Uterus (tissue), 4 donors: Measurements from ENCODE around the gene OPRM1. TPM values are rescaled to one million over a fixed set of nuclear protein-coding genes. Genes with fewer than 3 reads are reported as not detected.
"Not testable (repeated sequence)": the region's sequence is repeated elsewhere in the genome, so short reads cannot be mapped to it uniquely, and the experiment has no call there.

Source experiments
- DNase-seq, 2 donors: peaks; one replicate each; pipeline ENCODE4 v3.0.0-alpha.2; 2019 to 2020
- H3K27ac ChIP-seq, 2 donors: fragments of 200-600 bp; sonication (generic); 1 replicate in 1 of 2; 2 replicates in 1 of 2; pipeline ENCODE4 v1.5.1; 2016 to 2018
- H3K27me3 ChIP-seq, 2 donors: fragments of 200-600 bp; sonication (generic); one replicate each; pipeline ENCODE4 v1.5.1; 2018 to 2019; ENCODE audit warnings: control low read depth in 1 of 2
- H3K36me3 ChIP-seq, 2 donors: fragments of 200-600 bp; sonication (generic); one replicate each; pipeline ENCODE4 v1.5.1; 2019; ENCODE audit warnings: control low read depth in 1 of 2
- H3K4me1 ChIP-seq, 2 donors: fragments of 200-600 bp; sonication (generic); one replicate each; pipeline ENCODE4 v1.5.1; 2018 to 2019; ENCODE audit warnings: control low read depth in 1 of 2
- H3K4me3 ChIP-seq, 2 donors: fragments of 200-600 bp; sonication (generic); 1 replicate in 1 of 2; 2 replicates in 1 of 2; pipeline ENCODE4 v1.5.1; 2018 to 2019; ENCODE audit warnings: mild to moderate bottlenecking in 1 of 2
- H3K9me3 ChIP-seq, 2 donors: fragments of 200-600 bp; sonication (generic); one replicate each; pipeline ENCODE4 v1.5.1; 2019; ENCODE audit warnings: control low read depth in 1 of 2
- CTCF ChIP-seq, 4 experiments: fragments of 200-600 bp in 2 of 4; fragments of 450-650 bp in 2 of 4; sonication (generic) in 2 of 4; IDR thresholded peaks; one replicate each; pipeline ENCODE4 v1.5.1; 2016 to 2019; ENCODE audit warnings: antibody characterized with exemption in 4 of 4, mild to moderate bottlenecking in 2 of 4, moderate library complexity in 1 of 4
- POLR2A ChIP-seq, 2 donors: fragments of 450-650 bp; IDR thresholded peaks; one replicate each; pipeline ENCODE4 v1.6.1; 2016; ENCODE audit warnings: antibody characterized with exemption in 2 of 2, mild to moderate bottlenecking in 1 of 2, moderate library complexity in 1 of 2
- intact Hi-C: fragments of 100-400 bp; cut with DNase I; formaldehyde crosslinking; loops from one replicate; pipeline ENCODE4 v1.15.1; 2023; ENCODE audit warnings: low total_unique reads
- total RNA-seq, 4 donors: library from RNA; depleted of rRNA in 3 of 4; stranded (reverse); fragments of >200 nt in 3 of 4; gene quantifications; one replicate each; pipeline versions ENCODE4 v1.1.0 to v1.2.4, GENCODE V29; 2014 to 2023
- donor health status: DM: yes; HTN: yes; CAD: no.

The OPRM1 gene
- total RNA-seq, 4 donors from 2014 or later = 0.14 TPM; not detected in 3

- TF ChIP-seq POLR2A (IDR thresholded peaks at IDR 0.05) (no peak), CTCF (IDR thresholded peaks at IDR 0.05) (no peak)
- no peak overlapping the region for H3K27ac ChIP-seq
- intact Hi-C loops = no loop called here
Observed at GRCh38 chr6:154233383-154233782, 194.3 kb downstream of the OPRM1 start.

GRCh38 chr6:154234019-154234772, 195.2 kb downstream of the OPRM1 start:
- Histone ChIP-seq H3K27me3 (no peaks in the 10 kb centered on the region), H3K9me3 (no peaks in the 10 kb centered on the region), H3K4me3 (no peak overlapping the region), H3K36me3 (no peaks in the 10 kb centered on the region), H3K4me1 (no peaks in the 10 kb centered on the region), H3K27ac (no peak overlapping the region)
- TF ChIP-seq POLR2A (IDR thresholded peaks at IDR 0.05) (no peak), CTCF (IDR thresholded peaks at IDR 0.05) (no peak)
- no peak for DNase-seq
- intact Hi-C loops = no loop called here

More at GRCh38 chr6:154233383-154233782, 194.3 kb downstream of the OPRM1 start:
- Histone ChIP-seq H3K36me3 (no peaks in the 10 kb centered on the region), H3K4me3 (no peak overlapping the region), H3K4me1 (no peaks in the 10 kb centered on the region), H3K9me3 (no peaks in the 10 kb centered on the region), H3K27me3 (no peaks in the 10 kb centered on the region)
- no peak for DNase-seq

GRCh38 chr6:154236646-154237301, 197.7 kb downstream of the OPRM1 start:
- Histone ChIP-seq H3K4me3 (no peak overlapping the region), H3K9me3 (no peaks in the 10 kb centered on the region), H3K27me3 (no peaks in the 10 kb centered on the region), H3K36me3 (no peaks in the 10 kb centered on the region), H3K4me1 (no peaks in the 10 kb centered on the region), H3K27ac (no peak overlapping the region)
- intact Hi-C loops = no loop called here
- TF ChIP-seq CTCF (IDR thresholded peaks at IDR 0.05) (no peak), POLR2A (IDR thresholded peaks at IDR 0.05) (no peak)
- no peak for DNase-seq

- Histone ChIP-seq H3K4me1 (no peaks in the 10 kb centered on the region), H3K4me3 (no peak overlapping the region), H3K9me3 (no peaks in the 10 kb centered on the region), H3K27me3 (no peaks in the 10 kb centered on the region), H3K36me3 (no peaks in the 10 kb centered on the region), H3K27ac (no peak overlapping the region)
- intact Hi-C loops = no loop called here
- no peak for DNase-seq
- no peak for TF ChIP-seq CTCF (IDR thresholded peaks at IDR 0.05)
- TF ChIP-seq POLR2A (IDR thresholded peaks at IDR 0.05) = no peak
Observed at GRCh38 chr6:154238831-154239230, 199.8 kb downstream of the OPRM1 start.

GRCh38 chr6:154239392-154239791, 200.4 kb downstream of the OPRM1 start:
- H3K27ac ChIP-seq = no peak overlapping the region
- DNase-seq = no peak
- no peaks in the 10 kb centered on the region for H3K4me1 ChIP-seq
- H3K27me3 ChIP-seq = no peaks in the 10 kb centered on the region
- intact Hi-C loops = no loop called here
- no peak for TF ChIP-seq POLR2A (IDR thresholded peaks at IDR 0.05)
- H3K4me3 ChIP-seq = no peak overlapping the region
- H3K36me3 ChIP-seq = no peaks in the 10 kb centered on the region
- H3K9me3 ChIP-seq = no peaks in the 10 kb centered on the region

- H3K4me3 ChIP-seq, H3K27ac ChIP-seq, H3K4me1 ChIP-seq, DNase-seq, intact Hi-C loops, H3K27me3 ChIP-seq, H3K36me3 ChIP-seq, H3K9me3 ChIP-seq: not testable (repeated sequence)
Observed at GRCh38 chr6:154241061-154241460, 202.0 kb downstream of the OPRM1 start.
